Nephron (organoid): ENCODE data around the gene FBXW2.

Source experiments
- H3K27ac Mint-ChIP-seq, 3 experiments: 2 replicates each; pipeline ENCODE4 v1.8.0; 2020; ENCODE audit warnings: mixed read lengths in 3 of 3, mild to moderate bottlenecking in 2 of 3, moderate library complexity in 1 of 3
- H3K27me3 Mint-ChIP-seq: 2 replicates; pipeline ENCODE4 v1.8.0; 2021; ENCODE audit warnings: low read depth, mild to moderate bottlenecking, moderate library complexity, mixed read lengths
- H3K36me3 Mint-ChIP-seq: 2 replicates; pipeline ENCODE4 v1.8.0; 2020; ENCODE audit warnings: low read depth, mixed read lengths
- H3K4me1 Mint-ChIP-seq: 2 replicates; pipeline ENCODE4 v1.8.0; 2020; ENCODE audit warnings: mixed read lengths
- H3K4me3 Mint-ChIP-seq, 3 experiments: 2 replicates each; pipeline ENCODE4 v1.8.0; 2020; ENCODE audit warnings: mild to moderate bottlenecking in 3 of 3, mixed read lengths in 3 of 3, moderate library complexity in 2 of 3
- H3K9me3 Mint-ChIP-seq: 2 replicates; pipeline ENCODE4 v1.8.0; 2020; ENCODE audit warnings: mixed read lengths
- CTCF ChIP-seq, 3 experiments: fragments of 200-600 bp; sonication (generic); IDR thresholded peaks; one replicate each; pipeline ENCODE4 v1.5.0; 2021; ENCODE audit warnings: antibody characterized with exemption in 3 of 3; ENCODE audit not compliant: unreplicated experiment in 3 of 3

The FBXW2 gene

GRCh38 chr9:120725907-120726306 is 67.3 kb downstream of the FBXW2 start:
- TF ChIP-seq CTCF (IDR thresholded peaks at IDR 0.05; ENCODE audit: unreplicated experiment in 3 of 3): no peak
- no peak overlapping the region for H3K27ac Mint-ChIP-seq
- H3K4me1 Mint-ChIP-seq: no peaks in the 10 kb centered on the region
- no peaks in the 10 kb centered on the region for H3K9me3 Mint-ChIP-seq
- H3K4me3 Mint-ChIP-seq: no peak overlapping the region
- no peaks in the 10 kb centered on the region for H3K36me3 Mint-ChIP-seq
- H3K27me3 Mint-ChIP-seq: no peaks in the 10 kb centered on the region

GRCh38 chr9:120724757-120725400 is 68.3 kb downstream of the FBXW2 start:
- no peaks in the 10 kb centered on the region for H3K36me3 Mint-ChIP-seq
- no peaks in the 10 kb centered on the region for H3K4me1 Mint-ChIP-seq
- no peaks in the 10 kb centered on the region for H3K27me3 Mint-ChIP-seq
- no peak for TF ChIP-seq CTCF (IDR thresholded peaks at IDR 0.05; ENCODE audit: unreplicated experiment in 3 of 3)
- no peaks in the 10 kb centered on the region for H3K9me3 Mint-ChIP-seq
- H3K4me3 Mint-ChIP-seq: no peak overlapping the region
- H3K27ac Mint-ChIP-seq: no peak overlapping the region

- no peak overlapping the region for H3K27ac Mint-ChIP-seq
- H3K36me3 Mint-ChIP-seq: no peaks in the 10 kb centered on the region
- no peaks in the 10 kb centered on the region for H3K4me1 Mint-ChIP-seq
- no peaks in the 10 kb centered on the region for H3K27me3 Mint-ChIP-seq
- no peak overlapping the region for H3K4me3 Mint-ChIP-seq
- H3K9me3 Mint-ChIP-seq: no peaks in the 10 kb centered on the region
- TF ChIP-seq CTCF (IDR thresholded peaks at IDR 0.05; ENCODE audit: unreplicated experiment in 3 of 3): no peak
Observed at GRCh38 chr9:120723565-120723964, 69.7 kb downstream of the FBXW2 start.

- no peaks in the 10 kb centered on the region for H3K9me3 Mint-ChIP-seq
Observed at GRCh38 chr9:120720404-120720803, 72.8 kb downstream of the FBXW2 start.

GRCh38 chr9:120718316-120718715 is 74.9 kb downstream of the FBXW2 start:
- Mint-ChIP-seq H3K27me3 (peaks cover under 1% of the 10 kb centered on the region), H3K4me1 (peaks cover 12% of the 10 kb centered on the region), H3K36me3 (no peaks in the 10 kb centered on the region), H3K9me3 (no peaks in the 10 kb centered on the region), H3K4me3 (no peak overlapping the region), H3K27ac (no peak overlapping the region)
- TF ChIP-seq CTCF (IDR thresholded peaks at IDR 0.05; ENCODE audit: unreplicated experiment in 3 of 3): no peak

More at GRCh38 chr9:120720404-120720803, 72.8 kb downstream of the FBXW2 start:
- Mint-ChIP-seq H3K27me3 (no peaks in the 10 kb centered on the region), H3K36me3 (no peaks in the 10 kb centered on the region), H3K27ac (no peak overlapping the region), H3K4me1 (peaks cover 8% of the 10 kb centered on the region), H3K4me3 (no peak overlapping the region)
- TF ChIP-seq CTCF (IDR thresholded peaks at IDR 0.05; ENCODE audit: unreplicated experiment in 3 of 3): no peak

- Mint-ChIP-seq H3K4me1 (peaks cover 23% of the 10 kb centered on the region), H3K36me3 (no peaks in the 10 kb centered on the region), H3K4me3 (no peak overlapping the region), H3K9me3 (no peaks in the 10 kb centered on the region), H3K27ac (no peak overlapping the region), H3K27me3 (peaks cover 3% of the 10 kb centered on the region)
- TF ChIP-seq CTCF (IDR thresholded peaks at IDR 0.05; ENCODE audit: unreplicated experiment in 3 of 3): no peak
Observed at GRCh38 chr9:120717176-120717575, 76.0 kb downstream of the FBXW2 start.
